Measurements from ENCODE around the gene RPL29.
A peak's percentile ranks its signal among the peaks of the same experiment; 100 is the strongest.
"Not testable (repeated sequence)": the region's sequence is repeated elsewhere in the genome, so short reads cannot be mapped to it uniquely, and the experiment has no call there.

Gene RPL29

GRCh38 chr3:52002748-52003147, 7.1 kb upstream of the RPL29 start:
- no peaks in the 10 kb centered on the region for H3K9me3 Mint-ChIP-seq
- H3K4me1 Mint-ChIP-seq = peaks cover 25% of the 10 kb centered on the region
- no peak overlapping the region for H3K4me3 Mint-ChIP-seq
- H3K27me3 Mint-ChIP-seq = peaks cover 8% of the 10 kb centered on the region
- H3K27ac Mint-ChIP-seq = no peak overlapping the region
- ATAC-seq = no peak
- DNase-seq = no peak

GRCh38 chr3:52001443-52001974, 5.8 kb upstream of the RPL29 start:
- peaks cover 25% of the 10 kb centered on the region for H3K4me1 Mint-ChIP-seq
- peak; percentile 97 for ATAC-seq
- H3K27me3 Mint-ChIP-seq = peaks cover 8% of the 10 kb centered on the region
- H3K4me3 Mint-ChIP-seq = peak overlapping the region in 1 of 2 donors; percentile 27
- no peak overlapping the region for H3K27ac Mint-ChIP-seq
- no peaks in the 10 kb centered on the region for H3K9me3 Mint-ChIP-seq
- peak; percentile 90 for DNase-seq

GRCh38 chr3:51999846-52000245, 4.2 kb upstream of the RPL29 start:
- Mint-ChIP-seq H3K9me3 (no peaks in the 10 kb centered on the region), H3K27me3 (peaks cover 8% of the 10 kb centered on the region), H3K4me3 (no peak overlapping the region), H3K27ac (peak overlapping the region in 1 of 2 donors; percentile 51), H3K4me1 (peaks cover 19% of the 10 kb centered on the region)
- DNase-seq (no peak), ATAC-seq (no peak)

- no peak overlapping the region for H3K27ac Mint-ChIP-seq
- H3K4me3 Mint-ChIP-seq = no peak overlapping the region
- H3K9me3 Mint-ChIP-seq = no peaks in the 10 kb centered on the region
- no peak for DNase-seq
- peaks cover 8% of the 10 kb centered on the region for H3K27me3 Mint-ChIP-seq
- peaks cover 30% of the 10 kb centered on the region for H3K4me1 Mint-ChIP-seq
- ATAC-seq = no peak
Measured at GRCh38 chr3:51998774-51999173, 3.1 kb upstream of the RPL29 start.

- Mint-ChIP-seq H3K4me3 (no peak overlapping the region), H3K4me1 (peaks cover 37% of the 10 kb centered on the region), H3K27ac (no peak overlapping the region), H3K27me3 (peaks cover 8% of the 10 kb centered on the region), H3K9me3 (no peaks in the 10 kb centered on the region)
- DNase-seq (no peak), ATAC-seq (no peak)
Measured at GRCh38 chr3:51997935-51998596, 2.4 kb upstream of the RPL29 start.

GRCh38 chr3:51997172-51997571, 1.5 kb upstream of the RPL29 start:
- ATAC-seq (no peak), DNase-seq (no peak)
- Mint-ChIP-seq H3K4me3 (no peak overlapping the region), H3K4me1 (peaks cover 46% of the 10 kb centered on the region), H3K9me3 (no peaks in the 10 kb centered on the region), H3K27me3 (peaks cover 8% of the 10 kb centered on the region), H3K27ac (no peak overlapping the region)

GRCh38 chr3:51994530-51994929, 1.2 kb downstream of the RPL29 start:
- Mint-ChIP-seq H3K4me3 (peak overlapping the region; percentile 92 to 95), H3K9me3 (no peaks in the 10 kb centered on the region)

GRCh38 chr3:51993657-51994056, 2.0 kb downstream of the RPL29 start:
- H3K9me3 Mint-ChIP-seq, DNase-seq, H3K27me3 Mint-ChIP-seq, ATAC-seq: not testable (repeated sequence)
- Mint-ChIP-seq H3K4me3 (peak overlapping the region; percentile 92 to 95), H3K27ac (peak overlapping the region in 1 of 2 donors; percentile 100), H3K4me1 (peaks cover 58% of the 10 kb centered on the region)

More at GRCh38 chr3:51994530-51994929, 1.2 kb downstream of the RPL29 start:
- Mint-ChIP-seq H3K4me1 (peaks cover 51% of the 10 kb centered on the region), H3K27me3 (peaks cover 8% of the 10 kb centered on the region), H3K27ac (peak overlapping the region; percentile 100)
- DNase-seq (no peak), ATAC-seq (no peak)

GRCh38 chr3:51992017-51992682, 3.5 kb downstream of the RPL29 start:
- ATAC-seq (no peak), DNase-seq (no peak)
- H3K27me3 Mint-ChIP-seq = no peaks in the 10 kb centered on the region
- H3K4me3 Mint-ChIP-seq = peak overlapping the region; percentile 1 to 92
- no peak overlapping the region for H3K27ac Mint-ChIP-seq
- H3K4me1 Mint-ChIP-seq = peaks cover 63% of the 10 kb centered on the region
- no peaks in the 10 kb centered on the region for H3K9me3 Mint-ChIP-seq

GRCh38 chr3:51990501-51990971, 5.2 kb downstream of the RPL29 start:
- peaks cover 67% of the 10 kb centered on the region for H3K4me1 Mint-ChIP-seq
- H3K4me3 Mint-ChIP-seq = not testable (repeated sequence)

GRCh38 chr3:51988286-51989146, 7.2 kb downstream of the RPL29 start:
- Mint-ChIP-seq H3K4me1 (peaks cover 69% of the 10 kb centered on the region), H3K9me3 (no peaks in the 10 kb centered on the region), H3K27ac (peak overlapping the region; percentile 6 to 89), H3K27me3 (no peaks in the 10 kb centered on the region), H3K4me3 (no peak overlapping the region)
- no peak for DNase-seq
- ATAC-seq = no peak

More at GRCh38 chr3:51990501-51990971, 5.2 kb downstream of the RPL29 start:
- not testable (repeated sequence) for H3K27me3 Mint-ChIP-seq, ATAC-seq, H3K9me3 Mint-ChIP-seq, DNase-seq
- H3K27ac Mint-ChIP-seq = peak overlapping the region in 1 of 2 donors; percentile 12

GRCh38 chr3:51987568-51987967, 8.1 kb downstream of the RPL29 start:
- no peaks in the 10 kb centered on the region for H3K9me3 Mint-ChIP-seq
- H3K4me3 Mint-ChIP-seq = no peak overlapping the region
- no peak overlapping the region for H3K27ac Mint-ChIP-seq
- peaks cover 69% of the 10 kb centered on the region for H3K4me1 Mint-ChIP-seq
- no peaks in the 10 kb centered on the region for H3K27me3 Mint-ChIP-seq
- DNase-seq (no peak), ATAC-seq (no peak)

GRCh38 chr3:51986010-51986947, 9.4 kb downstream of the RPL29 start:
- H3K27ac Mint-ChIP-seq = peak overlapping the region in 1 of 2 donors; percentile 9
- ATAC-seq (no peak), DNase-seq (no peak)
- H3K4me1 Mint-ChIP-seq = peaks cover 69% of the 10 kb centered on the region
- no peaks in the 10 kb centered on the region for H3K9me3 Mint-ChIP-seq
- H3K27me3 Mint-ChIP-seq = no peaks in the 10 kb centered on the region
- no peak overlapping the region for H3K4me3 Mint-ChIP-seq

GRCh38 chr3:51985063-51985462, 10.6 kb downstream of the RPL29 start:
- no peaks in the 10 kb centered on the region for H3K9me3 Mint-ChIP-seq
- H3K27ac Mint-ChIP-seq = peak overlapping the region in 1 of 2 donors; percentile 57
- no peaks in the 10 kb centered on the region for H3K27me3 Mint-ChIP-seq
- DNase-seq = no peak
- H3K4me1 Mint-ChIP-seq = peaks cover 71% of the 10 kb centered on the region
- no peak for ATAC-seq
- H3K4me3 Mint-ChIP-seq = no peak overlapping the region
